Vagina (tissue), 2 donors: ENCODE results near the gene LRRC43. TPM values are rescaled to one million over a fixed set of nuclear protein-coding genes. Genes with fewer than 3 reads are reported as not detected.
A peak's percentile ranks its signal among the peaks of the same experiment; 100 is the strongest.

Experiments
- DNase-seq, 2 donors: peaks; one replicate each; pipeline ENCODE4 v3.0.0-alpha.2; 2017; ENCODE audit errors: extremely low spot score in 2 of 2
- H3K27ac ChIP-seq: fragments of 200-600 bp; sonication (generic); one replicate; pipeline ENCODE4 v1.5.1; 2019
- H3K27me3 ChIP-seq: fragments of 200-600 bp; sonication (generic); one replicate; pipeline ENCODE4 v1.5.1; 2019
- H3K36me3 ChIP-seq, 2 donors: fragments of 200-600 bp; sonication (generic); one replicate each; pipeline ENCODE4 v1.5.1; 2017 to 2019
- H3K4me1 ChIP-seq: fragments of 200-600 bp; sonication (generic); one replicate; pipeline ENCODE4 v1.5.1; 2019
- H3K4me3 ChIP-seq, 2 donors: fragments of 200-600 bp; sonication (generic); 1 replicate in 1 of 2; 2 replicates in 1 of 2; pipeline ENCODE4 v1.5.1; 2016 to 2019
- H3K9me3 ChIP-seq: fragments of 200-600 bp; sonication (generic); one replicate; pipeline ENCODE4 v1.5.1; 2019
- CTCF ChIP-seq, 3 experiments: fragments of 450-650 bp in 2 of 3; fragments of 200-600 bp in 1 of 3; sonication (generic) in 1 of 3; IDR thresholded peaks; one replicate each; pipeline ENCODE4 v1.5.1; 2017 to 2019; ENCODE audit warnings: antibody characterized with exemption in 3 of 3, mild to moderate bottlenecking in 2 of 3, moderate library complexity in 2 of 3
- POLR2A ChIP-seq, 2 donors: fragments of 450-650 bp; IDR thresholded peaks; one replicate each; pipeline ENCODE4 v1.6.1; 2017; ENCODE audit warnings: antibody characterized with exemption in 2 of 2, mild to moderate bottlenecking in 2 of 2, moderate library complexity in 2 of 2
- POLR2AphosphoS5 ChIP-seq, 2 donors: sonication (generic); formaldehyde crosslinking; IDR thresholded peaks; one replicate each; pipeline ENCODE4 v1.9.0; 2017; ENCODE audit warnings: antibody characterized with exemption in 2 of 2, mild to moderate bottlenecking in 2 of 2, low read depth in 1 of 2; ENCODE audit not compliant: insufficient read depth in 1 of 2
- intact Hi-C: fragments of 100-400 bp; cut with DNase I; formaldehyde crosslinking; loops from one replicate; pipeline ENCODE4 v1.15.1; 2023
- total RNA-seq: library from RNA; depleted of rRNA; stranded (reverse); fragments of >200 nt; gene quantifications from one replicate; pipeline ENCODE4 v1.2.3, GENCODE V29; 2016

LRRC43 gene
- total RNA-seq, 1 donor from 2014 or later: not detected

- intact Hi-C loops: no loop called here
- Histone ChIP-seq H3K4me1 (peaks cover 18% of the 10 kb centered on the region), H3K9me3 (no peaks in the 10 kb centered on the region), H3K27ac (no peak within 1 kb of the TSS), H3K27me3 (peaks cover 6% of the 10 kb centered on the region), H3K36me3 (peaks cover 0 to 11% of the 10 kb centered on the region in 2 donors), H3K4me3 (peak within 1 kb of the TSS; percentile 55 to 75)
- DNase-seq: no peak
- TF ChIP-seq POLR2AphosphoS5 (IDR thresholded peaks at IDR 0.05; ENCODE audit: insufficient read depth in 1 of 2, low read depth in 1 of 2) (no peak), POLR2A (IDR thresholded peaks at IDR 0.05) (no peak), CTCF (IDR thresholded peaks at IDR 0.05) (no peak)
These were observed 20.6 kb downstream of the LRRC43 start, which contains the start of gene B3GNT4 for GRCh38 chr12:122203301-122204166. B3GNT4 (plus strand) TSS chr12:122203709; CDS start chr12:122204619, 910 bp downstream.

- Histone ChIP-seq H3K36me3 (peaks cover under 1 to 17% of the 10 kb centered on the region in 2 donors), H3K27ac (no peak overlapping the region), H3K4me3 (peak overlapping the region; percentile 55 to 75), H3K4me1 (peaks cover 18% of the 10 kb centered on the region), H3K9me3 (no peaks in the 10 kb centered on the region), H3K27me3 (peaks cover 6% of the 10 kb centered on the region)
- DNase-seq: no peak
- intact Hi-C loops: no loop called here
- TF ChIP-seq CTCF (IDR thresholded peaks at IDR 0.05): no peak
- TF ChIP-seq POLR2A (IDR thresholded peaks at IDR 0.05): no peak
- TF ChIP-seq POLR2AphosphoS5 (IDR thresholded peaks at IDR 0.05; ENCODE audit: insufficient read depth in 1 of 2, low read depth in 1 of 2): no peak
These were observed 21.5 kb downstream of the LRRC43 start for GRCh38 chr12:122204167-122205052.

GRCh38 chr12:122205053-122205925 lies 22.4 kb downstream of the LRRC43 start:
- Histone ChIP-seq H3K4me1 (peaks cover 18% of the 10 kb centered on the region), H3K27ac (no peak overlapping the region), H3K9me3 (no peaks in the 10 kb centered on the region), H3K36me3 (peaks cover 3 to 21% of the 10 kb centered on the region in 2 donors), H3K27me3 (peaks cover 6% of the 10 kb centered on the region), H3K4me3 (no peak overlapping the region)
- intact Hi-C loops: no loop called here
- no peak for TF ChIP-seq POLR2AphosphoS5 (IDR thresholded peaks at IDR 0.05; ENCODE audit: insufficient read depth in 1 of 2, low read depth in 1 of 2)
- TF ChIP-seq CTCF (IDR thresholded peaks at IDR 0.05): no peak
- TF ChIP-seq POLR2A (IDR thresholded peaks at IDR 0.05): no peak
- no peak for DNase-seq

GRCh38 chr12:122206111-122206881 lies 23.4 kb downstream of the LRRC43 start:
- TF ChIP-seq POLR2AphosphoS5 (IDR thresholded peaks at IDR 0.05; ENCODE audit: insufficient read depth in 1 of 2, low read depth in 1 of 2): no peak
- no peak for TF ChIP-seq POLR2A (IDR thresholded peaks at IDR 0.05)
- no peak for TF ChIP-seq CTCF (IDR thresholded peaks at IDR 0.05)
- DNase-seq: no peak
- H3K36me3 ChIP-seq: peaks cover 3 to 31% of the 10 kb centered on the region in 2 donors

More at GRCh38 chr12:122206111-122206881, 23.4 kb downstream of the LRRC43 start:
- Histone ChIP-seq H3K4me3 (no peak overlapping the region), H3K27me3 (peaks cover 6% of the 10 kb centered on the region), H3K9me3 (no peaks in the 10 kb centered on the region), H3K4me1 (peaks cover 18% of the 10 kb centered on the region), H3K27ac (no peak overlapping the region)
- intact Hi-C loops: no loop called here
